ENCODE measurements around the gene INSYN2B. TPM values are rescaled to one million over a fixed set of nuclear protein-coding genes. Genes with fewer than 3 reads are reported as not detected.

Gene INSYN2B
- total RNA-seq, result under 1 TPM in 1 of 2 donors, not detected in 1; 0.75 TPM

- H3K27me3 ChIP-seq, result no peaks in the 10 kb centered on the region
- peak; percentile 38 to 68 for TF ChIP-seq CTCF (IDR thresholded peaks at IDR 0.05)
- DNase-seq (ENCODE audit: low spot score), result peak; percentile 84
- H3K4me1 ChIP-seq, result peaks cover 0 to 9% of the 10 kb centered on the region in 2 donors
- peak within 1 kb of the TSS in 1 of 2 donors; percentile 19 for H3K4me3 ChIP-seq
- no peaks in the 10 kb centered on the region for H3K36me3 ChIP-seq
- no peaks in the 10 kb centered on the region for H3K9me3 ChIP-seq
- H3K27ac ChIP-seq, result no peak within 1 kb of the TSS
Observed at GRCh38 chr5:169980418-169981053, at the start of gene INSYN2B. TSS of gene INSYN2B (minus strand) at chr5:169980495. CDS start at chr5:169883898, 96,597 bp downstream.

GRCh38 chr5:170028124-170028523 is 47.8 kb upstream of the INSYN2B start:
- DNase-seq (ENCODE audit: low spot score), result no peak
- H3K9me3 ChIP-seq, result no peaks in the 10 kb centered on the region
- H3K27me3 ChIP-seq, result no peaks in the 10 kb centered on the region
- no peak overlapping the region for H3K27ac ChIP-seq
- no peak for TF ChIP-seq CTCF (IDR thresholded peaks at IDR 0.05)
- no peak overlapping the region for H3K4me3 ChIP-seq
- no peaks in the 10 kb centered on the region for H3K36me3 ChIP-seq
- H3K4me1 ChIP-seq, result no peaks in the 10 kb centered on the region

GRCh38 chr5:170025853-170026252 is 45.6 kb upstream of the INSYN2B start:
- Histone ChIP-seq H3K36me3 (no peaks in the 10 kb centered on the region), H3K4me3 (no peak overlapping the region), H3K27ac (no peak overlapping the region), H3K4me1 (no peaks in the 10 kb centered on the region), H3K9me3 (no peaks in the 10 kb centered on the region), H3K27me3 (no peaks in the 10 kb centered on the region)
- no peak for TF ChIP-seq CTCF (IDR thresholded peaks at IDR 0.05)
- DNase-seq (ENCODE audit: low spot score), result no peak

- H3K27ac ChIP-seq, result no peak overlapping the region
- DNase-seq (ENCODE audit: low spot score), result no peak
- no peak for TF ChIP-seq CTCF (IDR thresholded peaks at IDR 0.05)
- no peaks in the 10 kb centered on the region for H3K4me1 ChIP-seq
- no peaks in the 10 kb centered on the region for H3K36me3 ChIP-seq
- no peak overlapping the region for H3K4me3 ChIP-seq
- H3K27me3 ChIP-seq, result no peaks in the 10 kb centered on the region
- H3K9me3 ChIP-seq, result no peaks in the 10 kb centered on the region
Observed at GRCh38 chr5:170021506-170021905, 41.2 kb upstream of the INSYN2B start.

GRCh38 chr5:170020423-170020822 is 40.1 kb upstream of the INSYN2B start:
- H3K27me3 ChIP-seq, result no peaks in the 10 kb centered on the region
- H3K4me3 ChIP-seq, result no peak overlapping the region
- no peaks in the 10 kb centered on the region for H3K9me3 ChIP-seq
- H3K4me1 ChIP-seq, result no peaks in the 10 kb centered on the region
- no peaks in the 10 kb centered on the region for H3K36me3 ChIP-seq
- no peak overlapping the region for H3K27ac ChIP-seq
- no peak for TF ChIP-seq CTCF (IDR thresholded peaks at IDR 0.05)
- no peak for DNase-seq (ENCODE audit: low spot score)

GRCh38 chr5:170012622-170013021 is 32.3 kb upstream of the INSYN2B start:
- DNase-seq (ENCODE audit: low spot score), result no peak
- Histone ChIP-seq H3K9me3 (no peaks in the 10 kb centered on the region), H3K4me3 (no peak overlapping the region), H3K36me3 (no peaks in the 10 kb centered on the region), H3K27ac (no peak overlapping the region), H3K4me1 (no peaks in the 10 kb centered on the region), H3K27me3 (no peaks in the 10 kb centered on the region)
- TF ChIP-seq CTCF (IDR thresholded peaks at IDR 0.05), result no peak

Data from right atrium auricular region (tissue), 2 donors.